Measurements from ENCODE around the gene NFILZ.

DNA sequence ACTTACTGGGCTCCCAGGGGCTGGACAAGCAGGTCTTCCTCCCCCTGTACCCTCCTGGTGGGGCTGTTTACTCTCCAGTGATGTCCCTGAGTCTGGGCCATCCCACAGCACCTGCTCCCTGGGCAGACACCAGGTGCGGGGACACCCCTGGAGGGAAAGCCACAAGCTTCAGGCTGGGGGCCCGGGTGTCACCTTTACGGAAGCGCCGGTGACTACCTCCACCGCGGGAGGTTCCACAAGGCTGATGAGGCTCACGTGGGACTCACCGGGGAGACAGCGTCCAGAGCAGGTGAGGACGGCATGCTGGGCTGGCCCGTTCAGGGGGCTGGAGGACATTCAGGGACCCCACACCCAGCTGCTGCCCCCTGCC is 24.9 kb downstream of the NFILZ start:
- TF ChIP-seq, protein P1, sequence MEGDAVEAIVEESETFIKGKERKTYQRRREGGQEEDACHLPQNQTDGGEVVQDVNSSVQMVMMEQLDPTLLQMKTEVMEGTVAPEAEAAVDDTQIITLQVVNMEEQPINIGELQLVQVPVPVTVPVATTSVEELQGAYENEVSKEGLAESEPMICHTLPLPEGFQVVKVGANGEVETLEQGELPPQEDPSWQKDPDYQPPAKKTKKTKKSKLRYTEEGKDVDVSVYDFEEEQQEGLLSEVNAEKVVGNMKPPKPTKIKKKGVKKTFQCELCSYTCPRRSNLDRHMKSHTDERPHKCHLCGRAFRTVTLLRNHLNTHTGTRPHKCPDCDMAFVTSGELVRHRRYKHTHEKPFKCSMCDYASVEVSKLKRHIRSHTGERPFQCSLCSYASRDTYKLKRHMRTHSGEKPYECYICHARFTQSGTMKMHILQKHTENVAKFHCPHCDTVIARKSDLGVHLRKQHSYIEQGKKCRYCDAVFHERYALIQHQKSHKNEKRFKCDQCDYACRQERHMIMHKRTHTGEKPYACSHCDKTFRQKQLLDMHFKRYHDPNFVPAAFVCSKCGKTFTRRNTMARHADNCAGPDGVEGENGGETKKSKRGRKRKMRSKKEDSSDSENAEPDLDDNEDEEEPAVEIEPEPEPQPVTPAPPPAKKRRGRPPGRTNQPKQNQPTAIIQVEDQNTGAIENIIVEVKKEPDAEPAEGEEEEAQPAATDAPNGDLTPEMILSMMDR (IDR thresholded peaks at IDR 0.05), result no peak
- TF ChIP-seq ZFX (IDR thresholded peaks at IDR 0.05; ENCODE audit: borderline replicate concordance), result no peak

Data from 22Rv1 (cell line).